H1 (cell line): ENCODE results near the gene WDR59. TPM values are rescaled to one million over a fixed set of nuclear protein-coding genes. Genes with fewer than 3 reads are reported as not detected.

ENCODE experiments used
- BCL11A ChIP-seq, 2 experiments: IDR thresholded peaks; one replicate each; pipeline ENCODE4 v1.6.1; 2011; ENCODE audit warnings: low read depth in 2 of 2, low read length in 2 of 2, mild to moderate bottlenecking in 2 of 2
- GTF2F1 ChIP-seq: IDR thresholded peaks from 2 replicates; pipeline ENCODE4 v1.6.1; 2012; ENCODE audit warnings: low read depth, low read length, improper control_type of control experiment, borderline replicate concordance
- HDAC6 ChIP-seq: IDR thresholded peaks from one replicate; pipeline ENCODE4 v1.7.1; 2012; ENCODE audit warnings: low read depth, mild to moderate bottlenecking, inconsistent platforms, low read length, moderate library complexity
- NRF1 ChIP-seq: IDR thresholded peaks from 2 replicates; pipeline ENCODE4 v1.6.1; 2011; ENCODE audit warnings: mild to moderate bottlenecking, low read depth, low read length, improper control_type of control experiment
- SIRT6 ChIP-seq: IDR thresholded peaks from one replicate; pipeline ENCODE4 v1.7.1; 2012; ENCODE audit warnings: low read length, inconsistent platforms
- SIX5 ChIP-seq: IDR thresholded peaks from 2 replicates; pipeline ENCODE4 v1.6.1; 2011; ENCODE audit warnings: mild to moderate bottlenecking, low read depth, low read length
- SP1 ChIP-seq: IDR thresholded peaks from 2 replicates; pipeline ENCODE4 v1.6.1; 2011; ENCODE audit warnings: low read depth, low read length
- polyA plus RNA-seq, 7 experiments: library from polyadenylated mRNA; depleted of rRNA in 3 of 7; stranded (reverse) in 5 of 7; unstranded in 2 of 7; fragments of >200 nt in 5 of 7; fragments of 200-250 nt in 2 of 7; gene quantifications; 1 replicate in 5 of 7; 2 replicates in 1 of 7; 4 replicates in 1 of 7; pipeline versions ENCODE4 v1.2.1 to v1.2.3, GENCODE V29; 2011 to 2013; ENCODE audit warnings: missing spikeins in 2 of 7, mixed read lengths in 2 of 7
- total RNA-seq: library from RNA; stranded (reverse); fragmentation: NEBNext Ultra II Directional; extraction: Animal tissue kit (Norgen Biotek cat#: 25700); gene quantifications from 2 replicates; pipeline ENCODE4 v1.2.1, GENCODE V29; 2021
- TF ChIP-seq, protein P1 (sequence below): IDR thresholded peaks from 2 replicates; pipeline ENCODE4 v1.6.1; 2011; ENCODE audit warnings: low read length, improper control_type of control experiment
- TF ChIP-seq, protein P2 (sequence below), 3 experiments: IDR thresholded peaks; 1 replicate in 2 of 3; 2 replicates in 1 of 3; pipeline versions ENCODE4 v1.5.1 to v1.6.1; 2011; ENCODE audit warnings: low read length in 3 of 3, mild to moderate bottlenecking in 3 of 3, inconsistent platforms in 2 of 3, low read depth in 1 of 3, moderate library complexity in 1 of 3; ENCODE audit not compliant: insufficient read depth in 1 of 3; ENCODE audit errors: control extremely low read depth in 1 of 3

The WDR59 gene
- total and polyA plus RNA-seq, 2 of the 8 experiments (the other 6 are each of a cell fraction or from before 2014, with no cell fraction given): 84.2 to 124 TPM

DNA sequence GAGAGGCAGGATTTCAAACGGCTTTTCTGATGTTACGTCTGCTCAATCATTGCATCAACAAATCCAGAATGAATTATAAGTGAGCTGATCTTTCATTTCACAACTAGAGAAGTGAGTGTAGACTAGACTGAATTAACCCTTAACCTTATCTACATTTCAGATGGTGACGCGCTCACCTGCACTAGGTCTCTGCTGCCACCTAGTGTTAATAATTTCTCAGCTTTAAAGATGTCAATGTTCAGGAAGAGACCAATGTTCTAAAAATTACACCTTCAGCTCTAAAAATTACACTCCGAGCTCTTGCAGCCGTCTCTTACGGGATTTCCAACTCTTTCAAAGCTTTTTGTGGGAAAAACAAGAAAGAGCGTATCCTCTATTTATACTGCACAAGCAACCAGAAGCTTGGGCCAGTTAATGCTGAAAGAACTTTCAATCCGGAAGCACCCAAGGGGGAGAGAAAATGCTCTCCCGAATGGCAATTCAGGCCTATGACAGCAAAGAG, 122.1 kb downstream of the WDR59 start (continued):
- TF ChIP-seq, protein P1, sequence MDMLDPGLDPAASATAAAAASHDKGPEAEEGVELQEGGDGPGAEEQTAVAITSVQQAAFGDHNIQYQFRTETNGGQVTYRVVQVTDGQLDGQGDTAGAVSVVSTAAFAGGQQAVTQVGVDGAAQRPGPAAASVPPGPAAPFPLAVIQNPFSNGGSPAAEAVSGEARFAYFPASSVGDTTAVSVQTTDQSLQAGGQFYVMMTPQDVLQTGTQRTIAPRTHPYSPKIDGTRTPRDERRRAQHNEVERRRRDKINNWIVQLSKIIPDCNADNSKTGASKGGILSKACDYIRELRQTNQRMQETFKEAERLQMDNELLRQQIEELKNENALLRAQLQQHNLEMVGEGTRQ: no peak
- TF ChIP-seq BCL11A (IDR thresholded peaks at IDR 0.05; ENCODE audit: low read depth in 2 of 2, low read length in 2 of 2) (no peak), SP1 (no peak), HDAC6 (no peak), SIRT6 (no peak), NRF1 (no peak), GTF2F1 (no peak), SIX5 (no peak)
- TF ChIP-seq, protein P2, sequence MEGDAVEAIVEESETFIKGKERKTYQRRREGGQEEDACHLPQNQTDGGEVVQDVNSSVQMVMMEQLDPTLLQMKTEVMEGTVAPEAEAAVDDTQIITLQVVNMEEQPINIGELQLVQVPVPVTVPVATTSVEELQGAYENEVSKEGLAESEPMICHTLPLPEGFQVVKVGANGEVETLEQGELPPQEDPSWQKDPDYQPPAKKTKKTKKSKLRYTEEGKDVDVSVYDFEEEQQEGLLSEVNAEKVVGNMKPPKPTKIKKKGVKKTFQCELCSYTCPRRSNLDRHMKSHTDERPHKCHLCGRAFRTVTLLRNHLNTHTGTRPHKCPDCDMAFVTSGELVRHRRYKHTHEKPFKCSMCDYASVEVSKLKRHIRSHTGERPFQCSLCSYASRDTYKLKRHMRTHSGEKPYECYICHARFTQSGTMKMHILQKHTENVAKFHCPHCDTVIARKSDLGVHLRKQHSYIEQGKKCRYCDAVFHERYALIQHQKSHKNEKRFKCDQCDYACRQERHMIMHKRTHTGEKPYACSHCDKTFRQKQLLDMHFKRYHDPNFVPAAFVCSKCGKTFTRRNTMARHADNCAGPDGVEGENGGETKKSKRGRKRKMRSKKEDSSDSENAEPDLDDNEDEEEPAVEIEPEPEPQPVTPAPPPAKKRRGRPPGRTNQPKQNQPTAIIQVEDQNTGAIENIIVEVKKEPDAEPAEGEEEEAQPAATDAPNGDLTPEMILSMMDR (IDR thresholded peaks at IDR 0.05; ENCODE audit: control extremely low read depth in 1 of 3, insufficient read depth in 1 of 3, low read depth in 1 of 3, low read length in 3 of 3): peak in 2 of 3 experiments; percentile 67 to 79; a peak in 3 of 4 replicates
